ENCODE measurements around the gene TPD52L1.

TPD52L1 gene

DNA sequence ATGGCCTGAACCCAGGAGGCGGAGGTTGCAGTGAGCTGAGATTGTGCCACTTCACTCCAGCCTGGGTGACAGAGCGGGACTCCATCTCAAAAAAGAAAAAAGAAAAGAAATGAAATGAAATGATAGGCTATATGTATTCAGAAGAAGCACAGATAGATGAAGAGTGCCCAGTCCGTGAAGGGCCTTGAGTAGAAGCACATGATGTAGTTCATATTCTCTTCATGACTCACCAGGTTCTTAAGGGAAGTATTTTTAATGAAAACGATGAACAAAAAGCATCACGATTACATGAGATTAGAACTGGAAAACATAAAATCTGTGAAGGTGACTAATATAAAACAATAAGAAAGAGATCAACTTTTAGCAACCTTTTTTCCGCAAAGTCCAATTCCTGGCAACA lies 29.8 kb downstream of the TPD52L1 start:
- DNase-seq (ENCODE audit: extremely low read depth, low read depth): no peak
- TF ChIP-seq, protein P1, sequence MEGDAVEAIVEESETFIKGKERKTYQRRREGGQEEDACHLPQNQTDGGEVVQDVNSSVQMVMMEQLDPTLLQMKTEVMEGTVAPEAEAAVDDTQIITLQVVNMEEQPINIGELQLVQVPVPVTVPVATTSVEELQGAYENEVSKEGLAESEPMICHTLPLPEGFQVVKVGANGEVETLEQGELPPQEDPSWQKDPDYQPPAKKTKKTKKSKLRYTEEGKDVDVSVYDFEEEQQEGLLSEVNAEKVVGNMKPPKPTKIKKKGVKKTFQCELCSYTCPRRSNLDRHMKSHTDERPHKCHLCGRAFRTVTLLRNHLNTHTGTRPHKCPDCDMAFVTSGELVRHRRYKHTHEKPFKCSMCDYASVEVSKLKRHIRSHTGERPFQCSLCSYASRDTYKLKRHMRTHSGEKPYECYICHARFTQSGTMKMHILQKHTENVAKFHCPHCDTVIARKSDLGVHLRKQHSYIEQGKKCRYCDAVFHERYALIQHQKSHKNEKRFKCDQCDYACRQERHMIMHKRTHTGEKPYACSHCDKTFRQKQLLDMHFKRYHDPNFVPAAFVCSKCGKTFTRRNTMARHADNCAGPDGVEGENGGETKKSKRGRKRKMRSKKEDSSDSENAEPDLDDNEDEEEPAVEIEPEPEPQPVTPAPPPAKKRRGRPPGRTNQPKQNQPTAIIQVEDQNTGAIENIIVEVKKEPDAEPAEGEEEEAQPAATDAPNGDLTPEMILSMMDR (IDR thresholded peaks at IDR 0.05; ENCODE audit: low read depth, low read length, missing control alignments): no peak

DNA sequence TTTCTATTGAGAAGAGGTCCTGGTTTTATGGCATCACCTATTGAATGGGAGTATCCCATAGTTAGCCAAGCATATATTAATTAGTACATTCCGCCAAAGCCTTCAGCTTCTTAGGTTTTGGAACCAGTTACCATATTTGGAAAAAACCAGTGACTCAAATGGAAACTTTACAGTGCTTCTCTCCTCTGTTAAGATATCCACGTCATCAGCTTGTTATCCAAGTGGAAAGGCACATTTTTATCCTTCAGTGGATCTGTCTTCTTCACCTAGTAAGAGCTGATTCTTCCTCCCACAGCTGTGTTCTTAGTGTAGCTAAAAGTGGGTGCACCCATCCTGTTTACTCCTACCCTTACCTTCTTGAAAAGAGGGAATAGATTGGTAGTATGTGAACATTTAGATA lies 34.5 kb downstream of the TPD52L1 start:
- DNase-seq (ENCODE audit: extremely low read depth, low read depth): no peak
- TF ChIP-seq, protein P1 (IDR thresholded peaks at IDR 0.05; ENCODE audit: low read depth, low read length, missing control alignments): no peak
- H3K4me3 ChIP-seq (replicated peaks; ENCODE audit: low read depth, low read length): no peak overlapping the region

More for the DNA sequence above, 29.8 kb downstream of the TPD52L1 start:
- H3K4me3 ChIP-seq (replicated peaks; ENCODE audit: low read depth, low read length): no peak overlapping the region

DNA sequence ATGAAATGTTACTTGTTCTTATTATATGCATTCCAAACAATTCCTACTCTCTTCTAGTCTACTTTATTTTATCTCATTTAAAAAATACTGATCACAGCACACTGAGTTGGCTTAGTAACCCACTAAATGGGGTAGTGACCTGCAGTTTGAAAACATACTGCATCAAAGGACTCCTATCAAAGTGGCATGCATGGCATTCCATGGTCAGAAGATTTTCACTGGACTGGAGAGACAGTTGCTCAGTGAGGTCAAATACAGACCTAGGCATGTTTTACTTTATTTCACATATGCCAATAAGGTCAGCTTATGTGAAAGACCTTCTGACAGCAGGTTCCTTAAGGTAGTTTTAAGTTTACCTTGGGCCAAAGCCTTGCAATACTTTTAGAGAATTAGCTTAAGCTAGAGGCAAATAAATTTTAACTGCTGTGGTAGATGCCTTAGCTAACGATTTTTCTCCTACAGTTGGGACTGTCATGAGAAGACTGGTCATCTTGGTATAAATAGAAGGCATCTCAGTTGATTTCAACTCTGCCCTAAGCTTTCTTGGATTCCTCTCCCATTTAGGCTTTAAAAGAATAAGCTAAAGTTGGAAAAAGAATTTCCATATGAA lies 35.1 kb downstream of the TPD52L1 start:
- DNase-seq (ENCODE audit: extremely low read depth, low read depth): no peak
- TF ChIP-seq, protein P1 (IDR thresholded peaks at IDR 0.05; ENCODE audit: low read depth, low read length, missing control alignments): no peak
- H3K4me3 ChIP-seq (replicated peaks; ENCODE audit: low read depth, low read length): no peak overlapping the region

DNA sequence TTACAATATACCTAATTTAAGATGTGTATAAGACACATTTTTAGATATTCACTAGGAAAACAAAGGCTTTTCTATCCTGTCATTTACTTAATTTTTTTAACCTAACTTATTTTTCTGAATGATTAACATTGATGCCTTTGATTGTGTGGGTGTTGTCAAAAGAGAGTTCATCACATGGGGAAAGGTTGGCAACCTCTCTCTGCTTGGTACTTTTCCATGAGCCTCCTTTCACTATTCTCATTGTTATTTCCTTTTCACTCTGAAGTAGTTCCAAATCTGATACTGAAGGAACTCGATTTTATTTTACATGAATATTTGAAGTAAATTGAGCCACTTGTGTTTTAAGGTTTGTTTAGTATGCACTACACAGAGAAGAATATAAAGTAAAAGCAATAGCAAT lies 35.9 kb downstream of the TPD52L1 start:
- TF ChIP-seq, protein P1 (IDR thresholded peaks at IDR 0.05; ENCODE audit: low read depth, low read length, missing control alignments): no peak
- no peak for DNase-seq (ENCODE audit: extremely low read depth, low read depth)
- H3K4me3 ChIP-seq (replicated peaks; ENCODE audit: low read depth, low read length): no peak overlapping the region

DNA sequence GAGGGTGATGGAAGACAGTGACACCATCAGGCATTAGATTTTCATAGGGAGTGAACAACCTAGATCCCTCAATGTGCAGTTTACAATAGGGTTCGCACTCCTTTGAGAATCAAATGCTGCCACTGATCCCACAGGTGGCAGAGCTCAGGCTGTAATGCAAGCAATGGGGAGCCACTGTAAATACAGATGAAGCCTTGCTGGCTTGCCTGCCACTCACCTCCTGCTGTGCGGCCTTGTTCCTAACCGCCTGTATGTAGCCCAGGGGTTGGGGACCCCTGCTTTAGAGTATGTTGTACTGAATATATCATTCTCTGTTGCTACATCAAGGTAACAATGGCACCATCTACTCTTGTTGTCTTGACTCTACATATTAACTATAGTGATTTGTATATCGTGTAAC lies 37.1 kb downstream of the TPD52L1 start:
- no peak for DNase-seq (ENCODE audit: extremely low read depth, low read depth)

DNA sequence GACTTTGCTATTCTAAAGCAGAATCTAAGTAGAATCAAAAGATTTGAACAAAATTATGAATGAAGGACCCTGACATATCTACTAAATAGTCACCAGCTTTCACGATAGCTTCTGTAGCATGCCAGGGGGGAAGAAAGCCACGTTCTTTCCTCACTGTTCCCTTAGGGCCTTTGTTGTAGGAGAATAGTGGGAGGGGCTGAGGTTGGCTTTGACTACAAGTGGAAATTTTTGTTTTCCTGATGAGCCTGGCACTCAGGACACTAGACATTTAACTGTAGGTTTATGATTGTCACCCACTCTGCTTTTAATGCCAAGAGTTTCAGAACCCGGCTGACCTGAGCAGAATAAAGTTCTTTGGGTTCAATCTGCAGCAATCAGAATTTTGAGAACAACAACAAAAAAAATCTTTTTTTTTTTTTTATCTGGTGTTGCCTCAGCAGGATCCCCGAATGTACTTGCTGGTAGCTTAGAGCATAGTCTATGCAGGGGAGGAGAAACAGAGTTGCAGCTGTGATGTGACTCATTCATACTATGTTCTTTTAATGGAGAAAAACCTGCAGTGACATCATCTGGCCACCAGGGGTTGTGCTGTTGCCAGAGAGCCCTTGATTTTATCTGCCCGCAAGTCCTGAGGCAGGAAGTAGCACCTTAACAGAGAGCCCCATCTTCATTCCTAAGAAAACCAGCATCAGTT lies 38.5 kb downstream of the TPD52L1 start:
- TF ChIP-seq, protein P1 (IDR thresholded peaks at IDR 0.05; ENCODE audit: low read depth, low read length, missing control alignments): peak; percentile 82
- H3K4me3 ChIP-seq (replicated peaks; ENCODE audit: low read depth, low read length): no peak overlapping the region
- peak; percentile 81 for DNase-seq (ENCODE audit: extremely low read depth, low read depth)

More for the DNA sequence above, 37.1 kb downstream of the TPD52L1 start:
- TF ChIP-seq, protein P1 (IDR thresholded peaks at IDR 0.05; ENCODE audit: low read depth, low read length, missing control alignments): no peak
- no peak overlapping the region for H3K4me3 ChIP-seq (replicated peaks; ENCODE audit: low read depth, low read length)
